Anterior cingulate cortex (tissue), 58 donors: ENCODE measurements around the gene ADAMTS4.

Experiments used
- DNase-seq, 58 donors: peaks; one replicate each; lab custom pipeline; 2025; lab: John Stamatoyannopoulos, UW

Gene ADAMTS4

GRCh38 chr1:161176468-161177111 is 22.3 kb downstream of the ADAMTS4 start:
- peak in 1 of 58 donors; percentile 44 for DNase-seq

GRCh38 chr1:161175771-161176453 is 22.9 kb downstream of the ADAMTS4 start:
- DNase-seq = no peak

GRCh38 chr1:161174911-161175310 is 23.9 kb downstream of the ADAMTS4 start:
- no peak for DNase-seq

DNA sequence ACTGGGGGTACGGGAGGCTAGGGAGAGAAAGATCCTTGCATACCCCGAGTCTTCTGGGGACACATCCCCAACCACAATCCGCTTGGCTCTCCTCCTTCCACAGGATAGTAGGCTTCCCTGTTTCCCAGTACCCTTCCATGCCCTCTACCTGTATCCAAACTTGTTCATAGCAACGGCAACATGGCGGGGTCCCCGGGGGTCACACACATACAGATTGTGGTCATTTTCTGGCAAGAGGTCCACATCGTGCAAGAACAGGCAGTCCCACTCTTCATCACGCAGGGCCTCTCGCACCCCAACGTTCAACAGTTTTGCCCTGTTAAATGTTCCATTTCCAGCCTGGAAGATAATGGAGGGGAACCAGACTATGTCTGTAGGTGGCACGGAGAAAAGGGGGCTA is 25.1 kb downstream of the ADAMTS4 start:
- no peak for DNase-seq

DNA sequence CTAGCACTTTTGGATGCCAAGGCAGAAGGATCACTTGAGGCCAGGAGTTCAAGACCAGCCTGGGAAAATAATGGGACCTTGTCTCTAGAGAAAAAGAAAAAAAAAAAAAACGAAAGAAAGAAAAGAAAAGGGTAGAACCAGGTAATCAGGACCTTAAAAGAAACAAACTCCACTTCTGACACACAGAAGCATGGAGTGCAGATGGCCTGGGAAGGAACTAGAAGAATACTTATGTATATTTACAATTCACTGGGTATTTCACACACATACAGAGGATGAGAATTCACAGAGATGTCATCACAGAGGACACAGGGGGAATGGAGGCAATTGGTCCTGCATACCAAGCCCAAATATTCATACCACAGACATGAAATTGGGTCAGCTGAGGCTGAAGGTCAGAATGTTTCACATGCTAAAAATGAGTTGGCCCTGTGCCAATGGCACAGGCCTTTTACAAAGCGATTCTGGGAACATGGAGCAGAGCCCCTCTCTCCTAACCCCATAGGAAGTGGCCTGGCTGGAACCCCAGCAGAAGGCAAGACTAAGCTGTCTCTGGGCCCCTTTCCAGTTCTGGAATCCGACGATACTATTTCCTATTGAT is 26.0 kb downstream of the ADAMTS4 start:
- no peak for DNase-seq

GRCh38 chr1:161172349-161172748 is 26.5 kb downstream of the ADAMTS4 start:
- no peak for DNase-seq

GRCh38 chr1:161171696-161172095 is 27.2 kb downstream of the ADAMTS4 start:
- DNase-seq = no peak

DNA sequence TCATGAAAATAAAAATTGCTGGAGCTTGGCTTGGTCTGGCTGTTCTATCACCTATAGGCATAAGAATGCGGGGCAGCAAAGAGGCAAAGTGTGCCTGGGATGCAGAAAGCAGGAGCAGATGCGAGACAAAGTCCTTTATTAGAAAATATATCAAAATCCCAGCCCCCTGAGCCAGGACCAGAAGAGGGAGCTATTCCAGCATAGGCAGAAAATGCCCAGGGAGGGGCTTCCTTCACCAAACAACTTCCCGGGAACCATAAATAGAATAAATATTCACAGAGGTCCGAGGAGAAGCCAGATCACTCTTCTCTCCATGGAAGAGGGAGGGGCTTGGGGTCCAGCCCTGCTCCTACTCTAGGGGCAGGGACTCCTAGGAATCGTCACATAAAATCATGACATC is 27.7 kb downstream of the ADAMTS4 start:
- no peak for DNase-seq

DNA sequence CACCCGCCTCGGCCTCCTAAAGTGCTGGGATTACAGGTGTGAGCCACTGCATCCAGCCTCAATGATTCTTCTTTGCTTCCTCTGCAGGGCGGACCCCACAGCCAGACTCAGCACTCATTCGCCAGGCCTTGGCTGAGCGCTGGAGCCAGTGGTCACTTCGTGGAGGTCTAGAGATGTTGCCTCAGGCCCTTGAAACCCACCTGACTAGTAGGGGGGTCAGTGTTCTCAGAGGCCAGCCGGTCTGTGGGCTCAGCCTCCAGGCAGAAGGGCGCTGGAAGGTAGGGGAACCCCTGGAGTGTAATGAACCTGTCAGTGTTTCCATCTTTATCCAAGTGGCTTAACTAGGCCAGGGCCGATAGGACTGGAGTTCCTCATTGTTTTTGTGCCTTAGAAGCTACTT is 29.9 kb downstream of the ADAMTS4 start:
- no peak for DNase-seq

DNA sequence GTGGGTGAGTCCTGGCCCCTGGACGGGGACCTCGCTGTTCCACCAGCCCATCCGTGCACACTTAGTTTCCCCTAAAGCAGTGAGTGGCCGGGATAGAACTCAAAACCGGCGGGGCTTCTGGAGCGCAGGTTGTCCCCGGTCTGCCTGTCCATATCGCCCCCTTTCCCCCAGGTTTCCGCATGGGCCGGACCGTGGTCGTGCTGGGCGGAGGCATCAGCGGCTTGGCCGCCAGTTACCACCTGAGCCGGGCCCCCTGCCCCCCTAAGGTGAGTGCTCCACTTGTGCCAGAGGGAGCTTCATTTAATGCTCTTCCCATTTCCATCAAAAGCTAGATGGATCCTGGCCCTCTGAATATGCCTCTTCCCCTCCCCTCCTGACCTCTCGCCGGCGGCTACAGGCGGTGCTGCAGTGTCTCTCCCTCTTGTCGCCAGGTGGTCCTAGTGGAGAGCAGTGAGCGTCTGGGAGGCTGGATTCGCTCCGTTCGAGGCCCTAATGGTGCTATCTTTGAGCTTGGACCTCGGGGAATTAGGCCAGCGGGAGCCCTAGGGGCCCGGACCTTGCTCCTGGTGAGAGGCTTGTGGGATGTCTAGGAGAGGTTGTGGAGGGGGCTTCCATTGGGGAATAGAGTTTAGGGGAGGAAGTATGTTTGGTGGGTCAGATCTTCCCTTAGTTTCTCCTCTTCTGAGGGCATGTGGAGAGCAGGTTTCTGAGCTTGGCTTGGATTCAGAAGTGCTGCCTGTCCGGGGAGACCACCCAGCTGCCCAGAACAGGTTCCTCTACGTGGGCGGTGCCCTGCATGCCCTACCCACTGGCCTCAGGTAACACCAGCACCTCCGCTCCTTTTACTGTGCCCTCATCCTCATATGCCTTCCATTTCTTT is 31.9 kb downstream of the ADAMTS4 start:
- peak in 2 of 58 donors; percentile 36 to 55 for DNase-seq

GRCh38 chr1:161165742-161166668 is 32.8 kb downstream of the ADAMTS4 start, which contains the start of gene PPOX:
Gene PPOX, plus strand, starts transcription at chr1:161166426. Its CDS starts 422 bp downstream, at chr1:161166848.
- peak; percentile 85 to 99 (median 97) for DNase-seq

GRCh38 chr1:161164901-161165610 is 33.8 kb downstream of the ADAMTS4 start:
- DNase-seq = no peak

GRCh38 chr1:161163793-161164192 is 35.1 kb downstream of the ADAMTS4 start:
- DNase-seq = no peak

DNA sequence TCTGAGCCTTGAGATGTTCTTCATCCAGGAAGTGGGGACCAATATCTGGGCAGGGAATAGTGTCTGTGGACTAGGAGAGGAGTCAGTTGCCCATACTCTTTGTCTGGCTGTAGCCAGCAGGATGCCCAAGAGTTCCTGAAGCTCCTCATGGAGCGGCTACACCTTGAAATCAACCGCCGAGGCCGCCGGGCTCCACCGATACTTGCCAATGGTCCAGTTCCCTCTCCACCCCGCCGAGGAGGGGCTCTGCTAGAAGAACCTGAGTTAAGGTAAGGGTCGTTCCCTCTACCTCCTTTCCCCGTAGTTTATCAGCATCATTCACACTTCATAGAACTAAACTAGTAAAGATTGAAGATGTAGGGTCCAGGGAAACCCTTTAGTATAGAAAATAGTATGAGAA is 36.0 kb downstream of the ADAMTS4 start:
- DNase-seq = no peak

DNA sequence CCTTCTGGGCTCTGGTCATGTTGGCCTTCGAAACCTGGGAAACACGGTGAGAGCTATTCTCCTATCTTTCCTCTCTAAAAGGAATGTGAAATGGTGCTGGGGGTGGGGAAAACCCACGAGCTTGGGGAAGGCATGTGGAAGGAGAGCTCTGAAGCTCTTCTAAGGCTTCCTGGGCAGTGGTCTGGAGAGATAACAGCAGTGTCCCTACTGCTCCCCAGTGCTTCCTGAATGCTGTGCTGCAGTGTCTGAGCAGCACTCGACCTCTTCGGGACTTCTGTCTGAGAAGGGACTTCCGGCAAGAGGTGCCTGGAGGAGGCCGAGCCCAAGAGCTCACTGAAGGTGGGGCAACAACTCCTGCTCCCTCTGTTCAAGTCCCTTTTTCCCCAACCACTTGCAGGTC is 36.8 kb downstream of the ADAMTS4 start:
- no peak for DNase-seq

GRCh38 chr1:161161652-161162051 is 37.2 kb downstream of the ADAMTS4 start:
- DNase-seq = no peak

GRCh38 chr1:161160671-161161145 is 38.1 kb downstream of the ADAMTS4 start:
- no peak for DNase-seq

DNA sequence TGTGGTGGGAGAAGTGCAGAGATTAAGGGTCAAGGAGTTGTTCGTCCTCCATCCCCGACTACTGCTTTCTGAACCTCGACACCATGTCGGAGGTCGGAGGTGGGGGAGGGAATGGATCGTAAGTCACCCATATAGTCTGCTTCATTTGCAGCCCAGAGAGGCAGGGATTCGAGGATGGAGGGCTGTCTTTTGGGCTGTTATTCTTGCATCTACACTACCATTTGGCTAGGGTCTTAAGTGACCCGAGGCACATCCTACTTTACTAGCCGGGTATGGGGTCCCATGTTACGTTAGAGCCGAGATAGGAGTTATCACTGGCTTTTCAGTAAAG is 39.0 kb downstream of the ADAMTS4 start:
- DNase-seq = no peak
